Esophagus squamous epithelium (tissue), 4 donors: ENCODE data around the gene DLG5.

Experiments used
- CTCF ChIP-seq, 6 experiments: fragments of 450-650 bp in 4 of 6; fragments of 200-600 bp in 2 of 6; sonication (generic) in 2 of 6; IDR thresholded peaks; one replicate each; pipeline ENCODE4 v1.5.1; 2016 to 2019; ENCODE audit warnings: antibody characterized with exemption in 6 of 6, mild to moderate bottlenecking in 4 of 6, moderate library complexity in 4 of 6
- POLR2A ChIP-seq, 4 donors: fragments of 450-650 bp; IDR thresholded peaks; one replicate each; pipeline ENCODE4 v1.6.1; 2017; ENCODE audit warnings: antibody characterized with exemption in 4 of 4, mild to moderate bottlenecking in 4 of 4, moderate library complexity in 3 of 4

- TF ChIP-seq CTCF (IDR thresholded peaks at IDR 0.05) = no peak
- TF ChIP-seq POLR2A (IDR thresholded peaks at IDR 0.05) = no peak
Measured at GRCh38 chr10:77825965-77826364, 100.6 kb downstream of the DLG5 start.
